ENCODE results near the gene PA2G4.
A peak's percentile ranks its signal among the peaks of the same experiment; 100 is the strongest.
"Not testable (repeated sequence)": the region's sequence is repeated elsewhere in the genome, so short reads cannot be mapped to it uniquely, and the experiment has no call there.

PA2G4 gene

DNA sequence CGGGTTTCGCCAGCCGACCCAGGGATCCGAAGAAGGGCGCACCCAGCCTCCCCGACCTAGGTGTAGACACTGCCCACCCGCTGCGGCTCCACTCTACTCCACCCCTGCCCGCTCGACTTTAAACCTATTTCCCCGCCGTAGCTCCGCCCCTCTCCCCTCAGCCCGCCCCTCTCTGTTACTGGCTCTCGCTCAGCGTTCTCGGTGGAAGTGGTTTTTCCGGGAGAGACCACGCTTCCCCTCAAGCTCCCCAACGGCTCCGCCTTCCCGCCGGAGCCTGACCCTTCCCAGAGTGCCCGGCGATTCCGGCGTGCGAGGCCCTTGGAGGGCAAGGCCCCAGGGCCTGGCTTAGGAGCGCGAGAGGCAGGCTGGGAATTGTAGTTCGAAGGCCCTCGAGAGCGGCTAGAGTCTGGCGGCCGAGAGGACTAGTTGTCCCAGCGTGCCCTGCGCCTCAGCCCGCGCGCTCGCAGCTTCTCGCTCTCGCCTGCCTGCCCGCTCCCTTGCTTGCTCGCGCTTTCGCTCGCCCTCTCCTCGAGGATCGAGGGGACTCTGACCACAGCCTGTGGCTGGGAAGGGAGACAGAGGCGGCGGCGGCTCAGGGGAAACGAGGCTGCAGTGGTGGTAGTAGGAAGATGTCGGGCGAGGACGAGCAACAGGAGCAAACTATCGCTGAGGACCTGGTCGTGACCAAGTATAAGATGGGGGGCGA lies at the start of gene PA2G4:
Gene PA2G4 (plus strand): TSS at position 451 of the 706 bp plus-strand sequence. CDS start 179 bp downstream, at position 630.
- DNase-seq, result peak; percentile 96

DNA sequence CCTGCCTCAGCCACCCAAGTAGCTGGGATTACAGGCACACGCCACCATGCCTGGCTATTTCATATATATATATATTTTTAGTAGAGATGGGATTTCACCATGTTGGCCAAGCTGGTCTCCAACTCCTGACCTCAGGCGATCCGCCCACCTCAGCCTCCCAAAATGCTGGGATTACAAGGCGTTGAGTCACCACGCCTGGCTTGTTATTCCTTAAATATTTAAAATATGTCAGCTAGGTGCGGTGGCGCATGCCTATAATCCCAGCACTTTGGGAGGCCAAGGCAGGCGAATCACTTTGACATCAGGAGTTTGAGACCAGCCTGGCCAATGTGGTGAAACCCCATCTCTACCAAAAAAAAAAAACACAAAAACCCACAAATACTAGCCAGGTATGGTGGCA lies 44.4 kb upstream of the PA2G4 start:
- DNase-seq, result not testable (repeated sequence)

DNA sequence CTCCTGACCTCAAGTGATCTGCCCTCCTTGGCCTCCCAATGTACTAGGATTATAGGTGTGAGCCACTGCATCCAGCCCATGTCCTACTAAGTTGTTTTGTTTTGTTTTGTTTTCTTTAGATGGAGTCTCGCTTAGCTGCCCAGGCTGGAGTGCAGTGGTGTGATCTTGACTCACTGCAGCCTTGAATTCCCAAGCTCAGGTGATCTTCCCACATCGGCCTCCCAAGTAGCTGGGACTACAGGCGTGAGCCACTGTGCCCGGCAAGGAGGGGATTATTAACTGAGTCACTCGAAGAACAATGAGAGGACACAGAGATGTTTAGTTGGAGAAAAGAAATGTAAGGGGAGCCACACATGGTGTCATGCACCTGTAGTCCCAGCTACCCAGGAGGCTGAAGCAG lies 42.4 kb upstream of the PA2G4 start:
- DNase-seq, result no peak

DNA sequence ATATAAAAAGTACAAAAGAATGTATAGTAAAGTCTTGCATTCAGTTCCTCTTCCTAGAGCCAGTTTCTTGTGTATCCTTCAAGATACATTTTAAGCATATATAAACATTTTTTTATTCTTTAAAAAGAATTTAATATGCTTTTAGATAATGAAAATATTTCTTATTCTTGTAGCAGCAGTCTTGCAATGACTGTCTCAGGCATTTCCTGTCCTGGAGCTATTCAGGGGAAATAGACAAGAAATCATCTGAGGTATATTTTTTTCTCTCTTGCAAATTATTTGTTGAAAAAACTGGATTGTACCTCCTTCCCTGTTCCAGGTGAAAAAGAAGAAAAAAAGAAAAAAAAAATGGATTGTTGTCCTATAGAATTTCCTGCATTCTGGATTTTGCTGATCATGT lies 41.4 kb upstream of the PA2G4 start:
- no peak for DNase-seq

DNA sequence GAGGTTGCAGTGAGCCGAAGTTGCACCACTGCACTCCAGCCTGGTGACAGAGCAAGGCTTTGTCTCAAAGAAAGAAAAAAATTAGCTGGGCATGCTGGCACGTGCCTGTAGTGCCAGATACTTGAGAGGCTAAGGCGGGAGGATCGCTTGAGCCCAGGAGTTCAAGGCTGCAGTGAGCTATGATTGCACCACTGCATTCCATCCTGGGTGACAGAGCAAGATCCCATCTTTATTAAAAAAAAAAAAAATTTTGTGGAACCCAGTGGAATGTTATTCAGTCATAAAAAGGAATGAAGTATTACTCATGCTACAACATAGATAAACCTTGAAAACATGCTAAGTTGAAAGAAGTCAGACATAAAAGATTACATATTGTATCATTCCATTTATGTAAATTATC lies 32.7 kb upstream of the PA2G4 start:
- no peak for DNase-seq

DNA sequence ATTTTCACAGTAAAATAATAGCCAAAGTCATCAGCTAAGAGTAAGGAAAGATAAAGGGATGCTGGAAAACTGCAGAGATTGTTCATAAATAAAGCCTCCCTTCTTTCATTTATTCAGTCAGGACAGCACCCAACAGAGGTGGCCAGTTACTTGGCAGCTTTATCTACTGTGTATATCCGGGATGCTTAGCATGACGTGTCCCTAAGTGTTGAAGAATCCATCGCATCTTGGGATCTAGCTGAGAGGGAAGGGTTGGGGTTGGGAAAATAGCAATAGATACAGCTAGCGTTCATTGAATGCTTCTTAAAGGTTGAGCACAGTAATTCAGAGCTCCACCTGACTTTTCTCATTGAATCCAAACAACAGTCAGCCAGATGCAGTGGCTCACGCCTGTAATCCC lies 30.0 kb upstream of the PA2G4 start:
- DNase-seq, result no peak

DNA sequence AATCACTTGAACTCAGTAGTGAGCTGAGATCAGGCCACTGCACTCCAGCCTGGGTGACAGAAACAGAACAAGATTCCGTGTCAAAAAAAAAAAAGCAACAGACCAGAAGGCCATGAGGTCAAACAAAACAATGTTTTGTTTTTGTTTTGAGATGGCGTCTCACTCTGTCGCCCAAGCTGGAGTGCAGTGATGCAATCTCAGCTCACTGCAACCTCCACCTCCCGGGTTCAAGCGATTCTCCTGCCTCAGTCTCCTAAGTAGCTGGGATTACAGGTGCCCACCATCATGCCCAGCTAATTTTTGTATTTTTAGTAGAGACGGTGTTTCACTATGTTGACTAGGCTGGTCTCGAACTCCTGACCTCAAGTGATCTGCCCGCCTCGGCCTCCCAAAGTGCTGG lies 26.4 kb upstream of the PA2G4 start:
- DNase-seq, result not testable (repeated sequence)

DNA sequence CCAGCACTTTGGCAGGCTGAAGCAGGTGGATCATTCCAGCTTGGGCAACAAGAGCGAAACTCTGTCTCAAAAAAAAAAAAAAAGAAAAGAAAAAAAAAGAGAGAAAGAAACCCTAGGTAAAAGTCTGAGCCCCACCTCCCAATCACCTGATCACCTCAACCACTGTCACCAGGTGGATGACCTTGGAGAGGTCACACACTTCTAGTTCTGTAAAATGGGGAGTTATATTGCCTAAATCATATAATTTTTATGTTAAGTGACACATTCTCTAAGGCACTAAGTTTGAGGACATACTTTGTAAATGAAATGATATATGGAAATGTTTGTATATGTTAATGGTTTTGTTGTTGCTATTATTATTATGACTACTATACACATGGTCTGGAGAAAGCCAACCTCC lies 25.9 kb upstream of the PA2G4 start:
- no peak for DNase-seq

DNA sequence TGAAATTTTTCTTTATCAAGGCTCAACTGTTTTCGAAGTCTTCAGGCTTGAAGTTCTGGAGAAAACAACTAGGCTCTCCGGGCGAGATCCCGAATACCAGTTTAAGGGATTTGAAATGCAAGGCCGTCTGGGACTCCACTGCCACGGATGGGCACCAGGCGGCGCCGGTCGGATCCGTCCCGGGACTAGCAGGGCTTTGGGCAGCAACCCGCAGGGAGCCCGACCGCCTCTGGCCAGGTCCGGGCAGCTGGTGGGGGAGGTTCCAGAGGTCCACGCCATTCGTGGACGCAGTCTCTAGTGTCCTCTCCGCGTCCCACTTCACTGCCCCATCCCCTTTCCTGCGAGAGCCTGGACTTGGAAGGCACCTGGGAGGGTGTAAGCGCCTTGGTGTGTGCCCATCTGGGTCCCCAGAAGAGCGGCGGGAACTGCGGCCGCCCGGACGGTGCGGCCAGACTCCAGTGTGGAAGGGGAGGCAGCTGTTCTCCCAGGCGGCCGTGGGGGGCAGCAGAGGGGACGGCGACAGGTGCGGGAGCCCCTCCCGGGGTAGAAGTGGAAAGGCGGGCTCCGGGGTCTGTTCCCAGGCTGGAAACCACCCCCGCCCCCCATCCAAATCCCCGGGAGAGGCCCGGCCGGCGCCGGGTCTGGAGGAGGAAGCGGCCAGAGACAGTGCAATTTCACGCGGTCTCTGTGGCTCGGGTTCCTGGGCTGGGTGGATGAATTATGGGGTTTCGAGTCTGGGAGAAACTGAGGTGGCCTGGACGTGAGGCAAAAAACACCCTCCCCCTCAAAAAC lies 25.2 kb upstream of the PA2G4 start:
- no peak for DNase-seq

DNA sequence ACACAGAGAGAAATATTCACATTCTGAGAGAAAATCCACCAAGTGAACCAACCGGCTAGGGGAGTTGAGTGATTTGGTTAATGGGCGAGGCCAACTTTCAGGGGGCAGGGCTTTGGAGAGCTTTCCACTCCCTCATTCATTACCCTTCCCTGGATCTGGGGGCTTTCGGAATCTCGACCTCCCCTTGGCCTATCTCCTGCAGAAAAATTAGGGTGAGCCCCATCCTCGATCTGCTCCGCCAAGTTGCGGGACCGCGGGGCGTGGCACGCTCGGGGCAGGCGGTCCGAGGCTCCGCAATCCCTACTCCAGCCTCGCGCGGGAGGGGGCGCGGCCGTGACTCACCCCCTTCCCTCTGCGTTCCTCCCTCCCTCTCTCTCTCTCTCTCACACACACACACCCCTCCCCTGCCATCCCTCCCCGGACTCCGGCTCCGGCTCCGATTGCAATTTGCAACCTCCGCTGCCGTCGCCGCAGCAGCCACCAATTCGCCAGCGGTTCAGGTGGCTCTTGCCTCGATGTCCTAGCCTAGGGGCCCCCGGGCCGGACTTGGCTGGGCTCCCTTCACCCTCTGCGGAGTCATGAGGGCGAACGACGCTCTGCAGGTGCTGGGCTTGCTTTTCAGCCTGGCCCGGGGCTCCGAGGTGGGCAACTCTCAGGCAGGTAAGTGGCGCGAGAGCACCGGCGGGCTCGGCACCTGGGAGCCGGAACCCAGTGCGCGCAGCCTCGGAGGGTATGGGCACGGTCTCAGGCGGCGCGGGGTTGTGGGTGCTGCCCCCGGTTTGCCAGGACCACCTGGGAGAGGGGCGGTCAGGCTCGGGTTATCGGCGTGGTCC lies 24.4 kb upstream of the PA2G4 start, which contains the start of gene ERBB3:
Gene ERBB3 (plus strand): TSS at position 443 of the 833 bp plus-strand sequence. CDS start 136 bp downstream, at position 579.
- DNase-seq, result peak; percentile 54

DNA sequence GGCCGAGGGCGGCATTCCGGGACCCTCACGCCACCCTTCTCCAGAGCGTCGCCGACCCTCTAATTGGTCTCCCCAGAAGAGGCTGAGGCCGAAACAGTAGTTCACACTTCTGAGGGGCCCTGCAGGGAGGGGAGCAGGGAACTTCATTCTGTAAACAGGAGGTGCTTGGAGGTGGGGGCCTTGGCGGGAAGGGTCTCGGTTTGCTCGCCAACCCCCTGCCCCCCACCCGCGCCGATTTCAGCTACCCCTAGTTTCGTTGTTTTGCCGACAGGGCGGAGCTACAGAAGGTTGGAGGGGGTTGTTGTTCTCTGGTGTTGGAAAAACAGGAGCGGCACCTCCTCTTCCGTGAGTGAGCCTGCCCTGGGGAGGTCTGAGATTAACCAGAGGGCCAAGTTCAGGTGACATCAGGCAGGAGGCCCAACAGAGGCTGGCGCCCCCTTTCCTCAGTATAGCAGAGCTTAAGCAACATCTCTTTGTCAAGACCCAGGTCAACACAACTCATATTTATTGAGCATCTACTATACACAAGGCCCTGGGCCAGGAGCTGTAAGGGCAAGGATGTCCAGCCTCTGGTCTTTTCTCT lies 23.7 kb upstream of the PA2G4 start:
- no peak for DNase-seq

DNA sequence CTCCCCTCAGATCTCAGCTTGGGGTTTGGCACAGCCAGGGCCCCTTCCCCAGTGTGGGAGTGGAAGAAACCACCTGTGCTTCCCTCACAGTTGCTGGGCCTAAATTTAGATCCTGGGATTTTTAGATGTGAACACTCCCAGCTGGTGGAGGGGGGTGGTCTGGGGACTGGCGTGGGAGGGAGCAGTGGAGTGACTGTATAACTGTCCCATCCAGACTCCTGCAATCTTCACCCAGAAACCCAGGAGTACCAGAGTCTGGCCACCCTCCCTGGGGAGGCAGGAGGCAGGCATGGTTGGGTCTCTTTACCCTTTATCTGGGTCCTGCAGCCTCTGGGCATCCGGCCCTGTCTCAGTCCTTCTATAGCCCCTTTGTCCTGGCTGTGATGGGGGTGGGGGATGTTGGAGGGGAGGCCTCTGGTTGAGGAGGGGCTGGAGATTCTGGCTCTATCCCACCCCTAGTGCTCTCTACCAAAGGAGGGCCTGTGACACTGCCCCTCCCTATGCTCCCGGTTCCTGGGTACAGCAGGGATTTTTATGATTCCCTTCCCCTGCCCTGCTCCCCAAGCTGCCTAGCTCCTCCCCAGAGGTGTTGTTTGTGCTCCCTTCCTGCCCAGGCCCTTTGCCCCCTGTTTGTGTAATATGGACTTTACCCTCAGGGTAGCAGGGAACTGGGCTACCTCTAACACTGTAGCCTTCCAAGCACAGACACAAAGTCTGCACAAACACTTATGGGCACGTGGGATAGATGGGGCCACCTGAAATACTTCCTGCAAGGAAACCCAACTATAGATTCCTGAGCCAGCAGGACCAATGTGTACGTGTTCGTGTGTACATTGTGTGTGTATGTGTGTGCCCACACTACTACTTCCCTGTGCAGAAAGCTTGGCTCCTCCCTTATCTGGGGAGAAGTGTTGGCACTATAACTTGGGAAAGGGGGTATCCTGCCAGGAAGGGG lies 22.7 kb upstream of the PA2G4 start:
- no peak for DNase-seq

DNA sequence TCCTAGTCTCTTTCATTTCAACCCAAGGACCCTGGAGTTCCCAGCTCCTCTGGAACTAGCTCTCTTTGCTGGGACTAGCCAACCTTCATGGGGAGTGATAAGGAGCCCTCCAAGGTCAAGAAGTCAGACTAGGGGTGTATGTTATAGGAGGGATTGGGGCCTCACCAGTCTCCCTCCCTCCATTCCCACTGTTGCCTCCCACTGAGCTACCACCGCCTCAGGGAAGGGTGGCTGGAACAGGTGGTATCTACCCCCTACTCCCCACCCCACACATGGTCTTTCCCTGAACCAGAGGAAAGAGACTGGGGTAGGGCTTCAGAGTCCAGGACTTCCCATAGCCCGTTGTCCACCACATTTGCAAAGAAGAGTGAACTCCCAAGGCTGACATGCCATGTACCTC lies 22.0 kb upstream of the PA2G4 start:
- no peak for DNase-seq

DNA sequence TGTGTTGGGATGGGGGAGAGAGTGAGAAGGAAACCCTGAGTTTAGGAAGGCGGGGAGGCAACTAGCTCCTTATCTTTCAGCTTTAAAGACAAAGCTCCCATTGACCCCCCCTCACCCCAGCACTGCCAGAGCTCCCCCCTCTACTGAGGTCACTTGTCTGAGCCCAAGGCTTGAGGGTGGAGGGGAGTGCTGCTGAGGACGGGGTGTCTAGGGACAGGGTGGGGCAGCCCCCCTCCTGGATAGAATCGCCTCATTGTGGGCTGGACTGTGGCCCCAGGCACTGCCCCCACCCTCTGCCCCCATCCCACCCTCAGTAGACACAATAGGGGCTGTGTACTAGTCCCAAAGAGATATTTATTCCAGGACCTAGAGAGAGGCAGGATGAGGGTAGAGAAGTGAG lies 21.4 kb upstream of the PA2G4 start:
- DNase-seq, result no peak

DNA sequence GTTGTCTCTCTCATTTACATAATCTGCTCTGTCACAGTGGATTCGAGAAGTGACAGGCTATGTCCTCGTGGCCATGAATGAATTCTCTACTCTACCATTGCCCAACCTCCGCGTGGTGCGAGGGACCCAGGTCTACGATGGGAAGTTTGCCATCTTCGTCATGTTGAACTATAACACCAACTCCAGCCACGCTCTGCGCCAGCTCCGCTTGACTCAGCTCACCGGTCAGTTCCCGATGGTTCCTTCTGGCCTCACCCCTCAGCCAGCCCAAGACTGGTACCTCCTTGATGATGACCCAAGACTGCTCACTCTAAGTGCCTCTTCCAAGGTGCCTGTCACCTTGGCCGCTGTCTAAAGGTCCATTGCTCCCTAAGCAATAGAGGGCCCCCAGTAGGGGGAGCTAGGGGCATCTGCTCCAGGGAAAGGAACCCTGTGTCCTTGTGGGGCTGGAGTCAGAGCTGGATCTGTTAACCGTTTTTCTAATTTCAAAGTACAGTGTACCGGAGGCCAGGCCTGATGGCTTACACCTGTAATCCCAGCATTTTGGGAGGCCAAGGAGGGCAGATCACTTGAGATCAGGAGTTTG lies 19.3 kb upstream of the PA2G4 start:
- no peak for DNase-seq

DNA sequence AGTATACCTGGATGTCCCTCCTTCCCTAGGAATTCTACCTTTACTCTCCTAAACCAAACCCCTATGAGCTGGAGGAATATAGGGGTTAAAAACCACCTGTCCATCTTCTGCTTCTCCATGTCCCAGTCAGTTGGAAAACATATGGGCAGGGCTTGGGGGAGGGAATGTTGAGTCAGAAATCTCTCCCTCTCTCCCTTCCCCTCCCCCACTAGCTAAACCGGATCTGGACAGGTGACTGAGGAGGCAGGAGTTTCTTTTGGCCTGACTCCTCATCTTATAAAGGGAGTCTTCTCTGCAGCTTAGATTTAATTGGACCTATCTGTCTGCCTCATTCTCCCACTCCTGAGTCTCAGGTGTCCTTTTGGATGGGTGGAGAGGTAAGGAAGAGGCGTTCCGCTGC lies 18.3 kb upstream of the PA2G4 start:
- DNase-seq, result no peak

DNA sequence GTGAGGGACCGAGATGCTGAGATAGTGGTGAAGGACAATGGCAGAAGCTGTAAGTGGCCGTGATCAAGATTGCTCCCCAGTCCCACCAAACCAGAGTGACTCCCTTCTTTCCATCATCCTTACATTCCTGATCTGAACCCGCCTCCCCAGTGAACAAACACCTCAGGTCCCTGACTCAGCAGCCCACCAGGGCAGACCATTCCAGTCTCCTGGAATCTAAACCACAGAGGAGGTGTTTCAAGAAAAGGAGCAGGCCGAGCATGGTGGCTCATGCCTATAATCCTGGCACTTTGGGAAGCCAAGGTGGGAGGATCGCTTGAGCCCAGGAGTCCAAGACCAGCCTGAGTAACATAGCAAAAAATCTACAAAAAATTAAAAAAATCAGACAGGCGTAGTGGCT lies 17.8 kb upstream of the PA2G4 start:
- no peak for DNase-seq

DNA sequence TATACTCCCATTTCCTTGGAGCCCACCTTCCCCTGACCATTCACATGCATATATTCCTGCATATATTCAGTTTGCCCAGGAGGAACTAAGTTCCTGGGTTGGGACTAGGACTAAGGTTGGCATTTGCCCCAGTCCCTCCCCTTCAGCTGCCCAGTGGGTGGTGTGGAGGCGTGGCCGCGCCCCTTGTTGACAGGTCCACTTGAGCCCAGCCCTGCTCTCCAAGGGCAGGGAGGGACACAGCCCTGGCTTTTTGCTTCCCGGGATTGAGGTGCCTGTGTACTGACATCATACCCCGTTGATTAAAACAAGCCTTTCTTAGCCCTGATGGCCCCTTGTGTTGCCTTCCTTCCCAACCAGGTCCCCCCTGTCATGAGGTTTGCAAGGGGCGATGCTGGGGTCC lies 17.1 kb upstream of the PA2G4 start:
- peak; percentile 42 for DNase-seq

DNA sequence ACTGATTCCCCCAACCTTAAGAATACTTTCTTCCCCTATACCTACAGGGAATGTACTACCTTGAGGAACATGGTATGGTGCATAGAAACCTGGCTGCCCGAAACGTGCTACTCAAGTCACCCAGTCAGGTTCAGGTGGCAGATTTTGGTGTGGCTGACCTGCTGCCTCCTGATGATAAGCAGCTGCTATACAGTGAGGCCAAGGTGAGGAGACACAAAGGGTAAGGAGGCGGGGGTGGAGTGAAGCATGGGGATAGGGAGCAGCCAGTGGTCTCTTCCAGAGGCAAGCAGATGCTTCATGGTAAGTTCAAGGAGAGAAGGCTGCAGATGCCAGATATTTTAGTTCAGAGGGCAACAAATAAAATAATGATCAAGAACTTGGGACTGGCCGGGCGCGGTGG lies 6.6 kb upstream of the PA2G4 start:
- no peak for DNase-seq

DNA sequence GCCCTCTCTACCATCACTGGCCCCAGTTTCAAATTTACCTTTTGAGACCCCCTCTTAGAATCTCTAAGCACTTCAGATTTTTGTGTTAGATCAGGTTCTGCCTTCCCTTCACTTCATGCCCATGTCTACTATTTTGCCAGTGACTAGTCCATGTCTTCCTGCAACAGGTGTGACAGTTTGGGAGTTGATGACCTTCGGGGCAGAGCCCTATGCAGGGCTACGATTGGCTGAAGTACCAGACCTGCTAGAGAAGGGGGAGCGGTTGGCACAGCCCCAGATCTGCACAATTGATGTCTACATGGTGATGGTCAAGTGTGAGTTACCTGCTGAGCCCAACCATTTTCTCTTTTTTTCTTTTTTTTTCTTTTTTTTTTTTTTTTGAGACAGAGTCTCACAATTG lies 5.8 kb upstream of the PA2G4 start:
- DNase-seq, result no peak

DNA sequence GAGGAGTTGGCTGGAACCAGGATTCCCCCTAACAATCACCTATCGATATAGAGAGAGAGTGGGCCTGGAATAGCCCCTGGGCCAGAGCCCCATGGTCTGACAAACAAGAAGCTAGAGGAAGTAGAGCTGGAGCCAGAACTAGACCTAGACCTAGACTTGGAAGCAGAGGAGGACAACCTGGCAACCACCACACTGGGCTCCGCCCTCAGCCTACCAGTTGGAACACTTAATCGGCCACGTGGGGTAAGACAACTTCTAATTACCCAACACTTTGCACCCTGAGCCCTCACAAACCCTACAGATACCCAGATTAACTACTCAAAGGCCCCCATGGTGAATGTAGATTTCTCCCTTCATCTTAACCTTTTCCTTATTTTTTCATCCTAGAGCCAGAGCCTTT lies 4.6 kb upstream of the PA2G4 start:
- DNase-seq, result no peak

DNA sequence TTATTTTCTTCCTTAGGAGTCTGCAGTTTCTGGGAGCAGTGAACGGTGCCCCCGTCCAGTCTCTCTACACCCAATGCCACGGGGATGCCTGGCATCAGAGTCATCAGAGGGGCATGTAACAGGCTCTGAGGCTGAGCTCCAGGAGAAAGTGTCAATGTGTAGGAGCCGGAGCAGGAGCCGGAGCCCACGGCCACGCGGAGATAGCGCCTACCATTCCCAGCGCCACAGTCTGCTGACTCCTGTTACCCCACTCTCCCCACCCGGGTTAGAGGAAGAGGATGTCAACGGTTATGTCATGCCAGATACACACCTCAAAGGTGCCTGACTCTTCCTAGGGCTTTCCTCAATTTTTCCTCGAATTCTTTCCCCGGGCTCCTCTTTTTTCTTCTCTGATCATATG lies 3.3 kb upstream of the PA2G4 start:
- no peak for DNase-seq
